Liver (tissue), 9 donors: ENCODE data around the gene TCEAL1. TPM values are rescaled to one million over a fixed set of nuclear protein-coding genes. Genes with fewer than 3 reads are reported as not detected.

ENCODE experiments used
- DNase-seq: peaks from one replicate; pipeline ENCODE4 v3.0.0-alpha.2; 2017; ENCODE audit warnings: low spot score
- H3K27ac ChIP-seq, 2 donors: one replicate each; pipeline ENCODE4 v1.7.0; 2013; ENCODE audit warnings: inconsistent platforms in 2 of 2, low read length in 2 of 2, control low read depth in 1 of 2, low read depth in 1 of 2, mild to moderate bottlenecking in 1 of 2
- H3K27me3 ChIP-seq, 4 donors: one replicate each; pipeline versions ENCODE4 v1.6.1 to v1.7.0; 2013; ENCODE audit warnings: low read length in 3 of 4, inconsistent platforms in 1 of 4, mild to moderate bottlenecking in 1 of 4, moderate library complexity in 1 of 4; ENCODE audit not compliant: control insufficient read depth in 4 of 4, insufficient read depth in 4 of 4
- H3K36me3 ChIP-seq, 4 donors: one replicate each; pipeline versions ENCODE4 v1.6.1 to v1.7.0; 2013; ENCODE audit warnings: low read length in 3 of 4, mild to moderate bottlenecking in 3 of 4, low read depth in 1 of 4, moderate library complexity in 1 of 4; ENCODE audit not compliant: control insufficient read depth in 4 of 4, insufficient read depth in 3 of 4
- H3K4me1 ChIP-seq, 4 donors: one replicate each; pipeline versions ENCODE4 v1.6.1 to v1.7.0; 2013; ENCODE audit warnings: low read length in 3 of 4, mild to moderate bottlenecking in 3 of 4, moderate library complexity in 1 of 4; ENCODE audit not compliant: control insufficient read depth in 4 of 4, insufficient read depth in 4 of 4
- H3K4me3 ChIP-seq, 3 donors: one replicate each; pipeline versions ENCODE4 v1.6.1 to v1.7.0; 2013; ENCODE audit warnings: low read length in 3 of 3, control low read depth in 1 of 3, low read depth in 1 of 3, mild to moderate bottlenecking in 1 of 3
- H3K9ac ChIP-seq, 2 donors: one replicate each; pipeline ENCODE4 v1.7.0; 2013; ENCODE audit warnings: low read length in 2 of 2, mild to moderate bottlenecking in 2 of 2, moderate library complexity in 2 of 2, control low read depth in 1 of 2, low read depth in 1 of 2
- H3K9me3 ChIP-seq, 4 donors: one replicate each; pipeline versions ENCODE4 v1.6.1 to v1.7.0; 2013; ENCODE audit warnings: low read length in 3 of 4; ENCODE audit not compliant: control insufficient read depth in 4 of 4
- EGR1 ChIP-seq, 2 donors: IDR thresholded peaks; 2 replicates each; pipeline ENCODE4 v1.6.1; 2016 to 2018; ENCODE audit warnings: antibody characterized with exemption in 2 of 2, low read depth in 2 of 2
- FOXA1 ChIP-seq: IDR thresholded peaks from 2 replicates; pipeline ENCODE4 v1.6.1; 2016; ENCODE audit warnings: antibody characterized with exemption
- FOXA2 ChIP-seq: IDR thresholded peaks from 2 replicates; pipeline ENCODE4 v1.6.1; 2016; ENCODE audit warnings: antibody characterized with exemption
- GABPA ChIP-seq, 2 donors: IDR thresholded peaks in 1 of 2; conservative IDR thresholded peaks in 1 of 2; 2 replicates each; pipeline ENCODE4 v1.6.1; 2016; ENCODE audit warnings: antibody characterized with exemption in 2 of 2, mild to moderate bottlenecking in 1 of 2, moderate library complexity in 1 of 2
- HNF4A ChIP-seq, 2 donors: conservative IDR thresholded peaks; 2 replicates each; pipeline ENCODE4 v1.6.1; 2016; ENCODE audit warnings: antibody characterized with exemption in 2 of 2, mild to moderate bottlenecking in 2 of 2
- HNF4G ChIP-seq: IDR thresholded peaks from 2 replicates; pipeline ENCODE4 v1.6.1; 2016; ENCODE audit warnings: antibody characterized with exemption
- JUND ChIP-seq, 2 donors: IDR thresholded peaks; 2 replicates each; pipeline ENCODE4 v1.6.1; 2016; ENCODE audit warnings: antibody characterized with exemption in 2 of 2
- MAX ChIP-seq: IDR thresholded peaks from 2 replicates; pipeline ENCODE4 v1.6.1; 2016; ENCODE audit warnings: antibody characterized with exemption
- RAD21 ChIP-seq, 2 donors: IDR thresholded peaks; 2 replicates each; pipeline ENCODE4 v1.6.1; 2016; ENCODE audit warnings: antibody characterized with exemption in 2 of 2, mild to moderate bottlenecking in 2 of 2
- REST ChIP-seq: IDR thresholded peaks from 2 replicates; pipeline ENCODE4 v1.6.1; 2016; ENCODE audit warnings: antibody characterized with exemption, mild to moderate bottlenecking
- RXRA ChIP-seq, 2 donors: IDR thresholded peaks; 2 replicates each; pipeline ENCODE4 v1.6.1; 2017 to 2018; ENCODE audit warnings: antibody characterized with exemption in 2 of 2, mild to moderate bottlenecking in 1 of 2
- SP1 ChIP-seq: IDR thresholded peaks from 2 replicates; pipeline ENCODE4 v1.6.1; 2018; ENCODE audit warnings: antibody characterized with exemption, mild to moderate bottlenecking
- TAF1 ChIP-seq: conservative IDR thresholded peaks from 2 replicates; pipeline ENCODE4 v1.6.1; 2016; ENCODE audit warnings: antibody characterized with exemption, mild to moderate bottlenecking
- YY1 ChIP-seq: IDR thresholded peaks from 2 replicates; pipeline ENCODE4 v1.6.1; 2016; ENCODE audit warnings: antibody characterized with exemption, mild to moderate bottlenecking
- WGBS: extraction: QIAGEN DNeasy Blood & Tissue Kit; methylation state at CpG from one replicate; pipeline ENCODE4 v1.1.7; 2013; 5-methylcytosine and 5-hydroxymethylcytosine counted together
- polyA plus RNA-seq, 2 donors: library from polyadenylated mRNA; stranded (reverse) in 1 of 2; unstranded in 1 of 2; fragments of 200-250 nt in 1 of 2; fragments of >200 nt in 1 of 2; fragmentation: Nextera tagmentation in 1 of 2; extraction: Ambion mirVana in 1 of 2; gene quantifications; one replicate each; pipeline versions ENCODE4 v1.2.1 to v1.2.3, GENCODE V29; 2013 to 2015
- total RNA-seq, 2 donors: library from RNA; depleted of rRNA; stranded (reverse); fragments of >200 nt; gene quantifications; one replicate each; pipeline ENCODE4 v1.2.3, GENCODE V29; 2014
- TF ChIP-seq, protein P1 (sequence below): IDR thresholded peaks from 2 replicates; pipeline ENCODE4 v1.6.1; 2016; ENCODE audit warnings: antibody characterized with exemption
- TF ChIP-seq, protein P2 (sequence below): IDR thresholded peaks from 2 replicates; pipeline ENCODE4 v1.6.1; 2016; ENCODE audit warnings: antibody characterized with exemption
- TF ChIP-seq, protein P3 (sequence below): fragments of 150-350 bp; IDR thresholded peaks from 2 replicates; pipeline ENCODE4 v1.5.1; 2017; ENCODE audit warnings: improper control_type of control experiment, low read depth, low read length; ENCODE audit not compliant: missing input control
- donor health status: healthy.
- donor health status: healthy.
- donor health status: healthy.
- donor health status: healthy.
- donor health status: healthy.

TCEAL1 gene
- total and polyA plus RNA-seq, 4 donors: 5.0 to 15.8 (median 9.4) TPM

- no peak for DNase-seq
- H3K27ac ChIP-seq: no peak overlapping the region
- H3K36me3 ChIP-seq: no peaks in the 10 kb centered on the region
- no peak overlapping the region for H3K9ac ChIP-seq
- no peak for TF ChIP-seq TAF1
- TF ChIP-seq HNF4G: no peak
- no peak for TF ChIP-seq REST
- no peak for TF ChIP-seq YY1
- no peak for TF ChIP-seq RAD21 (IDR thresholded peaks at IDR 0.05)
- TF ChIP-seq MAX: no peak
- TF ChIP-seq, protein P1, sequence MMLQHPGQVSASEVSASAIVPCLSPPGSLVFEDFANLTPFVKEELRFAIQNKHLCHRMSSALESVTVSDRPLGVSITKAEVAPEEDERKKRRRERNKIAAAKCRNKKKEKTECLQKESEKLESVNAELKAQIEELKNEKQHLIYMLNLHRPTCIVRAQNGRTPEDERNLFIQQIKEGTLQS: no peak
- TF ChIP-seq FOXA2: no peak
- TF ChIP-seq FOXA1: no peak
- TF ChIP-seq, protein P2, sequence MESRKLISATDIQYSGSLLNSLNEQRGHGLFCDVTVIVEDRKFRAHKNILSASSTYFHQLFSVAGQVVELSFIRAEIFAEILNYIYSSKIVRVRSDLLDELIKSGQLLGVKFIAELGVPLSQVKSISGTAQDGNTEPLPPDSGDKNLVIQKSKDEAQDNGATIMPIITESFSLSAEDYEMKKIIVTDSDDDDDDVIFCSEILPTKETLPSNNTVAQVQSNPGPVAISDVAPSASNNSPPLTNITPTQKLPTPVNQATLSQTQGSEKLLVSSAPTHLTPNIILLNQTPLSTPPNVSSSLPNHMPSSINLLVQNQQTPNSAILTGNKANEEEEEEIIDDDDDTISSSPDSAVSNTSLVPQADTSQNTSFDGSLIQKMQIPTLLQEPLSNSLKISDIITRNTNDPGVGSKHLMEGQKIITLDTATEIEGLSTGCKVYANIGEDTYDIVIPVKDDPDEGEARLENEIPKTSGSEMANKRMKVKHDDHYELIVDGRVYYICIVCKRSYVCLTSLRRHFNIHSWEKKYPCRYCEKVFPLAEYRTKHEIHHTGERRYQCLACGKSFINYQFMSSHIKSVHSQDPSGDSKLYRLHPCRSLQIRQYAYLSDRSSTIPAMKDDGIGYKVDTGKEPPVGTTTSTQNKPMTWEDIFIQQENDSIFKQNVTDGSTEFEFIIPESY: no peak
- no peak for TF ChIP-seq GABPA (IDR thresholded peaks at IDR 0.05 in 1 of 2, conservative IDR thresholded peaks at IDR 0.05 in 1 of 2)
- H3K27me3 ChIP-seq: peaks cover 0 to 4% (median 0%) of the 10 kb centered on the region in 4 donors
- no peaks in the 10 kb centered on the region for H3K9me3 ChIP-seq
- no peak overlapping the region for H3K4me3 ChIP-seq
- no peaks in the 10 kb centered on the region for H3K4me1 ChIP-seq
- WGBS: 76% methylated on average over 1 of the region's 1 CpG
These were observed 18.9 kb downstream of the TCEAL1 start for GRCh38 chrX:103647630-103648029.

- H3K4me1 ChIP-seq: no peaks in the 10 kb centered on the region
- DNase-seq: no peak
- WGBS: 98% methylated on average over 2 of the region's 2 CpGs
- no peak overlapping the region for H3K4me3 ChIP-seq
- H3K9me3 ChIP-seq: no peaks in the 10 kb centered on the region
- no peaks in the 10 kb centered on the region for H3K36me3 ChIP-seq
- no peak overlapping the region for H3K27ac ChIP-seq
- H3K9ac ChIP-seq: no peak overlapping the region
- peaks cover 0 to 3% (median 0%) of the 10 kb centered on the region in 4 donors for H3K27me3 ChIP-seq
- TF ChIP-seq, protein P2: no peak
- TF ChIP-seq SP1 (no peak), FOXA1 (no peak), HNF4A (conservative IDR thresholded peaks at IDR 0.05) (no peak), HNF4G (no peak), TAF1 (no peak), REST (no peak), RXRA (IDR thresholded peaks at IDR 0.05) (no peak), FOXA2 (no peak), RAD21 (IDR thresholded peaks at IDR 0.05) (no peak), JUND (IDR thresholded peaks at IDR 0.05) (no peak), GABPA (IDR thresholded peaks at IDR 0.05 in 1 of 2, conservative IDR thresholded peaks at IDR 0.05 in 1 of 2) (no peak), EGR1 (IDR thresholded peaks at IDR 0.05; ENCODE audit: low read depth in 2 of 2) (no peak)
- TF ChIP-seq, protein P1: no peak
- TF ChIP-seq, protein P3, sequence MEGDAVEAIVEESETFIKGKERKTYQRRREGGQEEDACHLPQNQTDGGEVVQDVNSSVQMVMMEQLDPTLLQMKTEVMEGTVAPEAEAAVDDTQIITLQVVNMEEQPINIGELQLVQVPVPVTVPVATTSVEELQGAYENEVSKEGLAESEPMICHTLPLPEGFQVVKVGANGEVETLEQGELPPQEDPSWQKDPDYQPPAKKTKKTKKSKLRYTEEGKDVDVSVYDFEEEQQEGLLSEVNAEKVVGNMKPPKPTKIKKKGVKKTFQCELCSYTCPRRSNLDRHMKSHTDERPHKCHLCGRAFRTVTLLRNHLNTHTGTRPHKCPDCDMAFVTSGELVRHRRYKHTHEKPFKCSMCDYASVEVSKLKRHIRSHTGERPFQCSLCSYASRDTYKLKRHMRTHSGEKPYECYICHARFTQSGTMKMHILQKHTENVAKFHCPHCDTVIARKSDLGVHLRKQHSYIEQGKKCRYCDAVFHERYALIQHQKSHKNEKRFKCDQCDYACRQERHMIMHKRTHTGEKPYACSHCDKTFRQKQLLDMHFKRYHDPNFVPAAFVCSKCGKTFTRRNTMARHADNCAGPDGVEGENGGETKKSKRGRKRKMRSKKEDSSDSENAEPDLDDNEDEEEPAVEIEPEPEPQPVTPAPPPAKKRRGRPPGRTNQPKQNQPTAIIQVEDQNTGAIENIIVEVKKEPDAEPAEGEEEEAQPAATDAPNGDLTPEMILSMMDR: no peak
These were observed 22.5 kb downstream of the TCEAL1 start for GRCh38 chrX:103651151-103651773.
